ENCODE results near the gene KIF24.
A peak's percentile ranks its signal among the peaks of the same experiment; 100 is the strongest.
"Not testable (repeated sequence)": the region's sequence is repeated elsewhere in the genome, so short reads cannot be mapped to it uniquely, and the experiment has no call there.

Gene KIF24

GRCh38 chr9:34321451-34321850, 7.6 kb downstream of the KIF24 start:
- no peak for DNase-seq

DNA sequence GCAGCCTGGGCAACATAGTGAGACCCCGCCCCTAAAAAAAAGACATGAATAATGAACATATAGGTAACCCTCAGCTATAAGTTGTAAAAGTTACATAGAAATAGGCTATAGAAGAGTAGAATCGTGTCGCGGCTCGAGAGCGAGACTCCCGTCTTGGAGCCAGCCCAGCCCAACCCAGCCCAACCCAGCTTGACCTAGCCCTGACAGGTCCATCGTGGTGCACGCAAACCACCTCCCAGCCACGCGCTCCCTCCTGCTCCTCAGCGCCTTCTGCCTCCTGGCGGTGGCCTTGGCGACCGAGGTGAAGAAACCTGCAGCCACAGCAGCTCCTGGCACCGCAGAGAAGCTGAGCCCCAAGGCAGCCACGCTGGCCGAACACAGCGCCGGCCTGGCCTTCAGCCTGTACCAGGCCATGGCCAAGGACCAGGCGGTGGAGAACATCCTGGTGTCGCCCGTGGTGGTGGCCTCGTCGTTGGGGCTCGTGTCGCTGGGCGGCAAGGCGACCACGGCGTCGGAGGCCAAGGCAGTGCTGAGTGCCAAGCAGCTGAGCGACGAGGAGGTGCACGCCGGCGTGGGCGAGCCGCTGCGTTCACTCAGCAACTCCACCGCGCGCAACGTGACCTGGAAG, 10.8 kb downstream of the KIF24 start:
- DNase-seq: no peak

DNA sequence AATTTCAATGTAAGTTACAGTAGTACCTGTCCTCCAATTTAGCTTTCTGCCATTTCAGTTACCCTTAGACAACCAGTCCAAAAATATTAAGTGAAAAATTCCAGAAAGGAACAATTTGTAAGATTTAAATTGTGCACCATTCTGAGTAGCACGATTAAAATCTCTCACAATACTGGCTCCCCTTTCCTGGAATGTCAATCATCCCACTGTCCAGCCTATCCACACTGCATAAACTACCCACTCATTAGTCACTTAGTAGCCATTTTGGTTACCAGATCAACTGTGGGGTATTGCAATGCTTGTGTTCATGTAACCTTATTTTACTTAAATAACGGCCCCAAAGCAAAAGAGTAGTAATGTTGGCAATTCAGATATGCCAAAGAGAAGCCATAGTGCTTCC, 11.6 kb downstream of the KIF24 start:
- DNase-seq: no peak

DNA sequence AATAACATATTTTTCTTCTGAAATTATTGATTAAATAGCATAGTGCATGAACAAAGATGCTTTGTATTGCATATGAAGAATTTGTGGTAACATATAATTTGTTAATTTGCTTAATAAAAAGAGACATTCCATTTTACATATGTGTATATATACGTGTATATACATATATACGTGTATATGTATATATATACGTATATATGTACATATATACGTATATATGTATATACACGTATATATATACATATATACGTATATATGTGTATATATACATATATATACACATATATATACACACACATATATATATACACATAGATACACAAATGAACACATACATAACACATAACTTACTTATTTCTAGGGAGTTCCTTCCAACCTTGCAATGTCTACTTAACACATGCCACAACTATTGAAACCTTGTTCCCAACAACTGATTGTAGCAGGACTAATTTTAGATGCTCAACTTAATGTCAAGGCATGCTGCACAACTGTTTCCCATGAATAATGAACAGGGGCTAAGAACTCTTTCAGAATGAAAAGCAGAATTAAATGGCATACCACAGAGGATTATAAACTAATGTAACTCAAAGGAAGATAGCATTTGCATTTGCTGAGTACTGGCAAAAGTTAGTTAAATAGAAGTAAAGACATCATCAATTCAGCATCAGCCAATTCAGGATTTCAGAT, 17.4 kb downstream of the KIF24 start:
- DNase-seq: no peak

DNA sequence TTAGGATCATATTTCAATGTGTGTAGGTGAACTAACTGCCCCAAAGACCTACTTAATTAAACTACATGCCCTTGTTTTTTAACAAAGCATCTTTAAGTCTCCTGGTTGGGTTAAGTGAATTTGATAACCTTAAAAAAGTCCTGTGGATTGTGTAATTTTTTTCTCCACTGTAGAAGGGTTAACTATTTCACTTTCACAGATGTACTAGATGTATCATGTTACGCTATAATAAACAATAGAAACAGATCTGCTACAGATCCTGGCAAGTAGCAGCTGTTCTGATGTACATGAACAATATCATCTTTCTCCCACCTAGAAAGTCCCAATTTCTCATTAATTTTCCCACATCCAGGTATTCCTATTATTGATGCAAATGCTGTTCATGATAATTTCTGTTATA, 18.9 kb downstream of the KIF24 start:
- DNase-seq: peak; percentile 47

DNA sequence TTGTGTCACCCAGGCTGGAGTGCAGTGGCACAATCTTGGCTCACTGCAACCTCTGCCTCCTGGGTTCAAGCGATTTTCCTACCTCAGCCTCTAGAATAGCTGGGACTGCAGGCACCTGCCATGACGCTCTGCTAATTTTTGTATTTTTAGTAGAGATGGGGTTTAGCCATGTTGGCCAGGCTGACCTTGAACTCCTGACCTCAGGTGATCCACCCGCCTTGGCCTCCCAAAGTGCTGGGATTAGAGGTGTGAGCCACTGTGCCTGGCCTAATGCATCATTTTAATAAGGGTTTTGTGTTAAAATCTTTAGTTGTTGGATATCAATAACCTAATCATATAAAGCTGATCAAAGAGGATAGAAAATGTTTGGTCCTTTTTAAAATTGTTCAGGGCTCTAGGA, 20.8 kb downstream of the KIF24 start:
- not testable (repeated sequence) for DNase-seq

DNA sequence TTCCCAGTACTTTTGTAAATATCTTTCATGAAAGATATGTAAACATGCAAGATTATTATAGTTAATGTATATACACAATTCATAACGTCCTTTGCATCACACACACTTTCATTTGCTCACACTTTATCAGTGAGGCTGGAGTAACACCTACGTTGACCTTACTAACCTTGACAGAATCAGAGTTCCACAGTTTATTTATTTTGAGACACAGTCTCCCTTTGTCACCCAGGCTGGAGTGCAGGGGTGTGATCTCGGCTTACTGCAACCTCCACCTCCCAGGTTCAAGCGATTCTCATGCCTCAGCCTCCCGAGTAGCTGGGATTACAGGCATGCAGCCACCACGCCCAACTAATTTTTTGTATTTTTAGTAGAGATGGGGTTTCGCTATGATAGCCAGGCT, 28.0 kb downstream of the KIF24 start:
- DNase-seq: not testable (repeated sequence)

- DNase-seq: no peak
Observed at GRCh38 chr9:34292552-34292951, 36.5 kb downstream of the KIF24 start.

DNA sequence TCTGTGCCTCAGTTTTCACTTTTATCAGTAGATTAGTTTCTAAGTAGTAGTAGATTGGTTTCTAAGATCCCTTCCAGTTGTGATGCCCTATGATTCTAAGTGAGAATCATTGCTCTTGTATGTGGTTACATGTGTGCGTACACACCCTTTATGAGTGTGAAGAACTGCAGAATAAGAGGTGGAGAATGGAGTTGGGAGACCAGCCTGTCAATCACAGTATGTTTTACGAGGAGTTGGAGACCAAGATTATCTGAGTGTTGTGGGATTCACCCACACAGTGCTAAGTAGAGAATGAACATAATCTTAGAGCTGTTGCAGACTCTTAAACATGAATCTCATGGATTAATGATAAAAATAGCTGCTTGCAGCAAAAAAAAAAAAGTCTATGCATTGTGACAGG, 37.6 kb downstream of the KIF24 start:
- no peak for DNase-seq

GRCh38 chr9:34291023-34291422, 38.0 kb downstream of the KIF24 start:
- no peak for DNase-seq

GRCh38 chr9:34289159-34289558, 39.9 kb downstream of the KIF24 start:
- no peak for DNase-seq

- no peak for DNase-seq
Observed at GRCh38 chr9:34282096-34282495, 47.0 kb downstream of the KIF24 start.

DNA sequence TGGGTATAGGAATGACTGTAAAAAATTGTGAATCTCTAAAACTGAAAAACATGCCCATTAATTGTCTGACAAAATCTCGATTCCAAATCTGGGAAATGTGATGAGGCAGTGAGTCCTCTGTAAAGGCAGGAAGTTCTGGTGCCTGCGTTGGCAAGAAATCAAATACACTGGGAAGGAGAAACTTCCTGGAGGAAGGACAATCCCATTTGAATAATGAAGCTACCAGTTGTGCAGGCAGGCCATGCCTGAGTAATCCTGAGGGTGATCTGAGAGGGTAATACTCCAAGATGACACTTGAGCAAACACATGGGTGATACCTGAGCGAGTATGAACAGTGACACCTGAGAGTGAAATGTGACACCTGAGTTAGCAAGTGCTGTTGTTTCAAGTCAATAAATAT, 49.7 kb downstream of the KIF24 start:
- no peak for DNase-seq
